IPS-20b (cell line): ENCODE results near the gene GALNT18.

Source experiments
- H3K27ac ChIP-seq: one replicate; pipeline ENCODE4 v1.5.1; 2013; ENCODE audit warnings: low read length
- H3K27me3 ChIP-seq: 2 replicates; pipeline ENCODE4 v1.6.1; 2013; ENCODE audit warnings: mild to moderate bottlenecking, low read length, inconsistent platforms; ENCODE audit not compliant: insufficient read depth
- H3K36me3 ChIP-seq: 2 replicates; pipeline ENCODE4 v1.6.1; 2013; ENCODE audit warnings: low read depth, mild to moderate bottlenecking, inconsistent platforms, low read length, moderate library complexity; ENCODE audit not compliant: insufficient read depth
- H3K4me1 ChIP-seq: 2 replicates; pipeline ENCODE4 v1.6.1; 2013; ENCODE audit warnings: mild to moderate bottlenecking, control low read depth, inconsistent platforms, low read length, moderate library complexity; ENCODE audit not compliant: insufficient read depth
- H3K4me3 ChIP-seq: 2 replicates; pipeline ENCODE4 v1.5.1; 2013; ENCODE audit warnings: mild to moderate bottlenecking, low read length, inconsistent platforms
- H3K9ac ChIP-seq: 2 replicates; pipeline ENCODE4 v1.6.1; 2013; ENCODE audit warnings: low read depth, mild to moderate bottlenecking, inconsistent platforms, low read length, moderate library complexity
- H3K9me3 ChIP-seq: 2 replicates; pipeline ENCODE4 v1.6.1; 2013; ENCODE audit warnings: mild to moderate bottlenecking, low read depth, low read length, inconsistent platforms; ENCODE audit not compliant: insufficient read depth

The GALNT18 gene

GRCh38 chr11:11502263-11502861 lies 119.4 kb downstream of the GALNT18 start:
- Histone ChIP-seq H3K27ac (no peak overlapping the region), H3K4me1 (peaks cover 12% of the 10 kb centered on the region), H3K4me3 (no peak overlapping the region), H3K36me3 (no peaks in the 10 kb centered on the region), H3K9ac (no peak overlapping the region), H3K9me3 (no peaks in the 10 kb centered on the region), H3K27me3 (no peaks in the 10 kb centered on the region)

- Histone ChIP-seq H3K4me1 (peaks cover 12% of the 10 kb centered on the region), H3K9ac (no peak overlapping the region), H3K4me3 (no peak overlapping the region), H3K36me3 (no peaks in the 10 kb centered on the region), H3K27me3 (no peaks in the 10 kb centered on the region), H3K9me3 (no peaks in the 10 kb centered on the region), H3K27ac (no peak overlapping the region)
Measured at GRCh38 chr11:11501546-11502262, 120.1 kb downstream of the GALNT18 start.

GRCh38 chr11:11500744-11501487 lies 120.9 kb downstream of the GALNT18 start:
- H3K36me3 ChIP-seq: no peaks in the 10 kb centered on the region
- H3K27ac ChIP-seq: no peak overlapping the region

GRCh38 chr11:11499300-11499699 lies 122.5 kb downstream of the GALNT18 start:
- peaks cover 12% of the 10 kb centered on the region for H3K4me1 ChIP-seq
- H3K9ac ChIP-seq: no peak overlapping the region
- no peaks in the 10 kb centered on the region for H3K36me3 ChIP-seq
- H3K9me3 ChIP-seq: no peaks in the 10 kb centered on the region
- H3K4me3 ChIP-seq: no peak overlapping the region
- no peaks in the 10 kb centered on the region for H3K27me3 ChIP-seq
- no peak overlapping the region for H3K27ac ChIP-seq

More at GRCh38 chr11:11500744-11501487, 120.9 kb downstream of the GALNT18 start:
- no peak overlapping the region for H3K9ac ChIP-seq
- H3K4me1 ChIP-seq: peaks cover 12% of the 10 kb centered on the region
- no peaks in the 10 kb centered on the region for H3K9me3 ChIP-seq
- H3K4me3 ChIP-seq: no peak overlapping the region
- no peaks in the 10 kb centered on the region for H3K27me3 ChIP-seq

GRCh38 chr11:11498195-11498594 lies 123.6 kb downstream of the GALNT18 start:
- Histone ChIP-seq H3K36me3 (no peaks in the 10 kb centered on the region), H3K9ac (no peak overlapping the region), H3K27me3 (no peaks in the 10 kb centered on the region), H3K4me1 (peaks cover 12% of the 10 kb centered on the region), H3K9me3 (no peaks in the 10 kb centered on the region), H3K4me3 (no peak overlapping the region), H3K27ac (no peak overlapping the region)

GRCh38 chr11:11496879-11497278 lies 124.9 kb downstream of the GALNT18 start:
- Histone ChIP-seq H3K27me3 (no peaks in the 10 kb centered on the region), H3K27ac (no peak overlapping the region), H3K9ac (no peak overlapping the region), H3K9me3 (no peaks in the 10 kb centered on the region), H3K36me3 (no peaks in the 10 kb centered on the region), H3K4me1 (peaks cover 5% of the 10 kb centered on the region; the same call in 1 of the 2 replicates), H3K4me3 (no peak overlapping the region)

- no peak overlapping the region for H3K4me3 ChIP-seq
- H3K9me3 ChIP-seq: no peaks in the 10 kb centered on the region
- H3K27me3 ChIP-seq: no peaks in the 10 kb centered on the region
- no peak overlapping the region for H3K9ac ChIP-seq
- no peaks in the 10 kb centered on the region for H3K36me3 ChIP-seq
- H3K4me1 ChIP-seq: no peaks in the 10 kb centered on the region
- H3K27ac ChIP-seq: no peak overlapping the region
Measured at GRCh38 chr11:11494348-11494747, 127.5 kb downstream of the GALNT18 start.

GRCh38 chr11:11493698-11494097 lies 128.1 kb downstream of the GALNT18 start:
- Histone ChIP-seq H3K9ac (no peak overlapping the region), H3K36me3 (no peaks in the 10 kb centered on the region), H3K4me3 (no peak overlapping the region), H3K27ac (no peak overlapping the region), H3K9me3 (no peaks in the 10 kb centered on the region), H3K4me1 (no peaks in the 10 kb centered on the region), H3K27me3 (no peaks in the 10 kb centered on the region)

- Histone ChIP-seq H3K27me3 (no peaks in the 10 kb centered on the region), H3K9me3 (no peaks in the 10 kb centered on the region), H3K27ac (no peak overlapping the region), H3K4me3 (no peak overlapping the region), H3K4me1 (no peaks in the 10 kb centered on the region), H3K36me3 (no peaks in the 10 kb centered on the region), H3K9ac (no peak overlapping the region)
Measured at GRCh38 chr11:11491589-11491988, 130.2 kb downstream of the GALNT18 start.

GRCh38 chr11:11491014-11491413 lies 130.8 kb downstream of the GALNT18 start:
- Histone ChIP-seq H3K9ac (no peak overlapping the region), H3K36me3 (no peaks in the 10 kb centered on the region), H3K4me1 (no peaks in the 10 kb centered on the region), H3K27ac (no peak overlapping the region), H3K9me3 (no peaks in the 10 kb centered on the region), H3K27me3 (no peaks in the 10 kb centered on the region), H3K4me3 (no peak overlapping the region)

- H3K27ac ChIP-seq: no peak overlapping the region
- H3K27me3 ChIP-seq: no peaks in the 10 kb centered on the region
- H3K9me3 ChIP-seq: no peaks in the 10 kb centered on the region
- no peaks in the 10 kb centered on the region for H3K36me3 ChIP-seq
- H3K4me1 ChIP-seq: no peaks in the 10 kb centered on the region
- H3K4me3 ChIP-seq: no peak overlapping the region
- no peak overlapping the region for H3K9ac ChIP-seq
Measured at GRCh38 chr11:11486423-11486822, 135.4 kb downstream of the GALNT18 start.

- no peak overlapping the region for H3K27ac ChIP-seq
- no peak overlapping the region for H3K4me3 ChIP-seq
- no peaks in the 10 kb centered on the region for H3K36me3 ChIP-seq
- no peaks in the 10 kb centered on the region for H3K27me3 ChIP-seq
- H3K9me3 ChIP-seq: no peaks in the 10 kb centered on the region
- no peak overlapping the region for H3K9ac ChIP-seq
- H3K4me1 ChIP-seq: no peaks in the 10 kb centered on the region
Measured at GRCh38 chr11:11486002-11486401, 135.8 kb downstream of the GALNT18 start.
